Inflammatory macrophage treated with lipopolysaccharide for 1 hour (primary cell): ENCODE measurements around the gene TM4SF20.

Experiments used
- DNase-seq, 2 donors: peaks; one replicate each; pipeline ENCODE4 v3.0.0-alpha.2; 2020 to 2022

The TM4SF20 gene

DNA sequence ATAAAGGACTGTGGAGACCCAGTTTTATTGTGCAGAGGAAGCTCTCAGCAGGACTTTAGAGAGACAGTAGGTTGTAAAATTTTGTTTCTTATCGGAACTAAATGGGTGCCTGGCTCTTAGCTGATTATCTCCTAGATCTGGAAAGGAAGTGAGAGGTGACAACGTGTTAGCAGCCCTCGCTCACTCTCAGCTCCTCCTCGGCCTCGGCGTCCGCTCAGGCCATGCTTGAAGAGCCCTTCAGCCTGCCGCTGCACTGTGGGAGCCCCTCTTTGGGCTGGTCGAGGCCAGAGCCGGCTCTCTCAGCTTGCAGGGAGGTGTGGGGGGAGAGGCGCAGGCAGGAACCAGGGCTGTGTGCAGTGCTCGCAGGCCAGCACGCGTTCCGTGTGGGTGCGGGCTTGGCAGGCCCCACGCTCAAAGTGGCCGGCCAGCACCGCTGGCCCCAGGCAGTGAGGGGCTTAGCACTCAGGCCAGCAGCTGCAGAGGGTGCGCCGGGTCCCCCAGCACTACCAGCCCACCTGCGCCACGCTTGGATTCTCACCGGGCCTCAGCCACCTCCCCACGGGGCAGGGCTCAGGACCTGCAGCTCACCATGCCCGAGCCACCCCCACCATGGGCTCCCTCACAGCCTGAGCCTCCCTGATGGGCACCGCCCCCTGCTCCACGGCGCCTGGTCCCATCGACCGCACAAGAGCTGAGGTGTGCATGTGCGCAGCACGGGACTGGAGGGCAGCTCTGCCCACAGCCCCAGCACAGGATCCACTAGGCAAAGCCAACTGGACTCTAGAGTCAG lies 58.6 kb downstream of the TM4SF20 start:
- no peak for DNase-seq

- DNase-seq = no peak
These were observed 61.3 kb downstream of the TM4SF20 start for GRCh38 chr2:227317834-227318233.

DNA sequence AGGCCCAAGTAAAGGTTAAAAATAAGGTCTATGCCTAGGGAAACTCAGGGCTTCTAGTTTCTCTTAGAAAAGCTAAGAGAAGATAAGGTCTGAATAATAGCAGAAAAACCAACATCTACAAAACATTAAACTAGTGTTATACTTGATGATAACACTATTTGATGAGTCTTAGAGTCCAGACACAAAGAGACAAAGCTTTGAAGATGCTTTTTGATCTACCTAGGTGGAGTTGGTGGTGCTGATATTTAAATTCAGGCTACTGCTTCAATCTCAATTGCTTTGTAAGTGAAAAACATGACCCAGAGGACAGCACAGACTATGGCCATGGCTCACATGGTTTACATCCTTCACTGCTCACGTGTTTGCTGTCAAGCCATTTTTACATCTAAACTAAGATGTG lies 65.8 kb downstream of the TM4SF20 start:
- DNase-seq = no peak

DNA sequence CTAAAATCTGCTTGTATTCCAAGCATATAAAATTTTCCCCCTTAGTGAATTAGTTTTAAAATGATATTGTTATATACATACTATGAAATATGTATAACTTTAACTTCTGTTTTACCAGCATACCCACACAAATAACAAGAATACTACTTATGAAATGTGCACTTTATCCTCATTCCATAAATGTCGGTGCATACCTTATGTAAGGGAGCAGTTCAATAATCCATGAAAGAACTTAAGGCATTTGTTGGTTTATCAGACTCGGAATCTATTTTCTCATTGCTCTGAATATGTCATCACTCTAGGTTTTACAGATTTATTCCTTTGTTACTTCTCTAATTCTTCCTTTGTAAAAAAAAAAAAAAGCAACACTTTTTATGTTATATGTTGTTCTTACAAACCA lies 66.5 kb downstream of the TM4SF20 start:
- no peak for DNase-seq
